G401.6 (cell line): Measurements from ENCODE around the gene C1orf141.
"Not testable (repeated sequence)": the region's sequence is repeated elsewhere in the genome, so short reads cannot be mapped to it uniquely, and the experiment has no call there.

Experiments
- FAIRE-seq: peaks from 2 replicates; lab custom pipeline; 2012; peaks lifted over from hg19 to GRCh38; lab: Jason Lieb, UNC

Gene C1orf141

GRCh38 chr1:67085326-67085725 lies 49.4 kb downstream of the C1orf141 start:
- FAIRE-seq = no peak

- FAIRE-seq = no peak
Observed at GRCh38 chr1:67084765-67085318, 49.9 kb downstream of the C1orf141 start.

DNA sequence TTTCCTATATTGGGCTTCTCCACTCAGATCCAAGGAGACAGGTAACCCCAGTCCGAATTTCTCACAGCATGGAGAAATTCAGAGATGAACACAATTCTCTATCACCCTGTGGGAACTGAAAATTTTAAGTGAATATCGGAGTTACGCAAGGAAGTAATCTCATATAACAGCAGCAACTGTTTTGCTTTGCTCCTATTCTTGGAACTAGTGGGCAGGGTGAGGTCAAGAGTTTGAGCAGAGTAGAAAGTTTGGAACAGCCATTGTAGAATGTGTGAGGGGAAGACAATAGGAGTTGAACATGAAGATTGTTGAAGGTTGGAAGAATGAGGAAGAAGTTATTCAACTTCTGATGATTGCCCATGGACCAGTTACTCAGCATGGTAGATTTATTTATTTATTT lies 56.5 kb downstream of the C1orf141 start:
- no peak for FAIRE-seq

- FAIRE-seq = no peak
Observed at GRCh38 chr1:67077593-67077992, 57.2 kb downstream of the C1orf141 start.

- FAIRE-seq = no peak
Observed at GRCh38 chr1:67072749-67073148, 62.0 kb downstream of the C1orf141 start.

- not testable (repeated sequence) for FAIRE-seq
Observed at GRCh38 chr1:67067655-67068054, 67.1 kb downstream of the C1orf141 start.

- FAIRE-seq = no peak
Observed at GRCh38 chr1:67062412-67062811, 72.4 kb downstream of the C1orf141 start.

DNA sequence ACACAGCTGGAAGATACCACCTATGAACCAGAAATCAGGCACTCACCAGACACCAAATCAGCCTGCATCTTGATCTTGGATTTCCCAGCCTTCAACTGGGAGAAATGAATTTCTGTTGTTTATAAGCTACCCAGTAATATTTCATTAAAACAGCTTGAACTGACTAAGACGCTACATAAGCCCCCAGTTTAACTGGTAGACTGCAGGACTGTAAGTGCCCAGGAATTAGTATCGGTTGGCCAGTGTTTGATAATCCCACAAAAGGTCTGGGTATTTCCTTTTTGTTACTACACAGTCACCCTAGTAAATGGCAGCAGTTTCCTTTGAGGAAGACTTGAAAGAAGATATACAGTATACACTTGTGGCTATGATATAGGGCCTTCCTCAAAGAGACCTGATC lies 73.5 kb downstream of the C1orf141 start:
- no peak for FAIRE-seq

DNA sequence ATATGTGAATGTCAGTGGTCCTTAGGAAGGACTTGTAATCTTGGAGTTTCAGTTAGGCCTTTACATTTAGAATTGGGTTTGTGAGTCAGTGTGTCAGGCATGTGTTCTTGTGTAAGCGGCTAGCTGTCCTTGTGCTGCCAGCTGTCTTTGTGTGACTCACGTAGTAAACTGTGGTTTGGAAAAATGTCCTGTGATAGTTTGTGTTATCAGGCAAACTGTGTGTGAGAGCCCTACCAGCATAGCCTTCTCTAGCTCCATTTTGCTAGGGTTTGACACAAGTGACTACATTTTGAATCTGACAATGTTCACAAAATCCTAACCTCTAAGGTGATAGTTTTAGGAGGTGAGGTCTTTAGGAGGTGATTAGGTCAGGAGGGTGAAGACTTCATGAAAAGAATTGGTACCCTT lies 74.0 kb downstream of the C1orf141 start:
- no peak for FAIRE-seq

GRCh38 chr1:67059346-67059745 lies 75.4 kb downstream of the C1orf141 start:
- no peak for FAIRE-seq

- no peak for FAIRE-seq
Observed at GRCh38 chr1:67058761-67059160, 76.0 kb downstream of the C1orf141 start.

DNA sequence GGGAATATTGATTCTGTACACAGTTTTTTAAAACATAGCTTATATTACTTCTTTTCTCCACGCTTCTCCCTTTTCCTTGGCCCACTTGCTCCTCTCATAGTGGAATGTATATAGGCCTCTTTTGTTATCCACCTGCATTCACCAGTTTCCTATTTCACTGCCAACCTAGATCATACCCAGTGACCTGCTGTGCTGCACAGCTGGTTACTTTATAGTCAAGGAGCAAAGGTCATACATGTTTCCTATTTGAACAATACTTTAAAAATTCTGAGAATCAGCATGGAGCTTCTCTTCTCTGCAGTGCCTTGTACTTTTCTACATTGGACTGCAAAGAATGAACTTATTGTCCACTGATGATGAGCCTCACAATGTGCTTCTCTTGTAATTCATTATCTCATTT lies 76.5 kb downstream of the C1orf141 start:
- FAIRE-seq = no peak

- no peak for FAIRE-seq
Observed at GRCh38 chr1:67053785-67054772, 80.7 kb downstream of the C1orf141 start, which contains the start of gene SLC35D1. SLC35D1 (minus strand) TSS chr1:67054148; CDS start chr1:67054013, 135 bp downstream.

- no peak for FAIRE-seq
Observed at GRCh38 chr1:67053535-67053784, 81.3 kb downstream of the C1orf141 start.

GRCh38 chr1:67052741-67053534 lies 81.8 kb downstream of the C1orf141 start:
- FAIRE-seq = no peak

- no peak for FAIRE-seq
Observed at GRCh38 chr1:67051196-67051595, 83.6 kb downstream of the C1orf141 start.

DNA sequence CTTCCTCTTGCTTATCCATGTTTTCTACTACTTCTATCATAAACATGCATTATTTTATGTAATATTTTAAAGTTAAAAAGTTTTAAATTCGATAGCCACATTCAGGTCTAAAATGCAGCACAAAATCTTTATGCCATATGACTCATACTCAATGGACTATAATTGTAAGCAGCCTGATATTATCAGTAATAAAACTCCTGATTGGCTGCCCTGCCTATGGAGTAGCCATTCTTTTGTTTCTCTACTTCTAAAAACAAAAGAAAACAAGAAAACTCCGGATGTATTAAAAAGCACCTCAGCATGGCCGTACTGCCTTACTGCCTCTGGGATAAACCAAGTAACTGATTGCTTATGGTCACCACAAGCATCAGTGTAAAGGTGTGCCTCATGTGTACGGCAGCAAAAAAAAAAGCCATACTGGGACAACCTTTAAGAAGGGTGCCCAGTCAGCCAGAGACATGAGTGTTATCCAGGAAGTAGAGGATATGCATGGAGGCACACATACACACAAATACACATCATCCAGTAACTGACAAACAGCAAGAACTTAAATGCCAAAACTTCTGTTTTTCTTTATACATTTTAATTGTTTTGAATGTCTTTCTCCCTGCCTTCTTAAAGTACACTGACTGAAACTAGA lies 90.0 kb downstream of the C1orf141 start:
- no peak for FAIRE-seq

GRCh38 chr1:67043366-67043765 lies 91.4 kb downstream of the C1orf141 start:
- FAIRE-seq = no peak
